ENCODE results near the gene MAD1L1.
"Not testable (repeated sequence)": the region's sequence is repeated elsewhere in the genome, so short reads cannot be mapped to it uniquely, and the experiment has no call there.

The MAD1L1 gene

GRCh38 chr7:1931951-1932270, 300.8 kb downstream of the MAD1L1 start:
- no peak overlapping the region for H3K4me2 ChIP-seq
- H3K27me3 ChIP-seq (ENCODE audit: insufficient read depth, low read depth), result no peaks in the 10 kb centered on the region
- no peaks in the 10 kb centered on the region for H3K36me3 ChIP-seq (ENCODE audit: insufficient read depth)
- H3K4me3 ChIP-seq (IDR thresholded peaks at IDR 0.05; ENCODE audit: insufficient read depth, low read depth, low read length), result no peak overlapping the region
- H3K4me1 ChIP-seq (ENCODE audit: low read depth, poor library complexity, severe bottlenecking), result no peaks in the 10 kb centered on the region
- H2AFZ ChIP-seq (ENCODE audit: low read depth), result no peak overlapping the region
- H3K27ac ChIP-seq, result no peak overlapping the region
- TF ChIP-seq CTCF (conservative IDR thresholded peaks at IDR 0.05; ENCODE audit: low read depth, low read length), result no peak
- H4K20me1 ChIP-seq (ENCODE audit: insufficient read depth), result no peaks in the 10 kb centered on the region
- H3K79me2 ChIP-seq (ENCODE audit: insufficient read depth, low read depth), result no peaks in the 10 kb centered on the region
- no peak overlapping the region for H3K9ac ChIP-seq

DNA sequence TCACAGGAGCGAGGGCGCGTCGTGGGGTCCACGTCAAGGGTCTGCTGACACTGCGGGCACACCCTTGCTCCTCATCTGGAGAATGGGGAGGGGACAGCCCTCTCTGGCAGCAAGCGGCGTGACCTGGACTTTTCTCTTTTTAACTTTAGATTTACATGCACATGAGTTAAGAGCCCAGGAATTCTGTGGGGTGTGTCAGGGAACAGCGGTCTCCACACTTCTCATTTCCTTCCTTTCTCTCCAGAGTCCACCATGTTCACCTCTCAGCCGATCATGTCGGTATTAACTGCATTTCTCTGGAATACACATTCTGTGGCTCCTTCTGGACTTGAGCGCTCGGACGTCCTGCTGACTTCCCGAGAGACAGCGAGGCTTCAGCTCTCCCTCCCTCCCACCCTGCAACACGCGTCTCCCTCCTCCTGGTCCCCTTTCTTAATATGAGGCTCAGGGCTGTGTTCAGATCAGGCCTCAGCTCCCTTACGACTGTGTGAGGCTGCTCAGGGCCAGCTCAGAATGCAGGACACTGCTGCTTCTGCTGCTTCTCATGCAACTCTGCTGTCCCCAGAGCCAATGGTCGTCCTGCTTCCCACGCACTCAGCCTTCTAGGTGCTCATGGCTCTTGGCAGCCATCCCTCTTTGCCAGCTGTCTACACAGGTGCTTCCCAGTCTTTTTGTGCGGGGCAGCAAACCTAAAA, 301.3 kb downstream of the MAD1L1 start:
- Histone ChIP-seq H2AFZ (ENCODE audit: low read depth) (no peak overlapping the region), H4K20me1 (ENCODE audit: insufficient read depth) (no peaks in the 10 kb centered on the region), H3K36me3 (ENCODE audit: insufficient read depth) (no peaks in the 10 kb centered on the region)

DNA sequence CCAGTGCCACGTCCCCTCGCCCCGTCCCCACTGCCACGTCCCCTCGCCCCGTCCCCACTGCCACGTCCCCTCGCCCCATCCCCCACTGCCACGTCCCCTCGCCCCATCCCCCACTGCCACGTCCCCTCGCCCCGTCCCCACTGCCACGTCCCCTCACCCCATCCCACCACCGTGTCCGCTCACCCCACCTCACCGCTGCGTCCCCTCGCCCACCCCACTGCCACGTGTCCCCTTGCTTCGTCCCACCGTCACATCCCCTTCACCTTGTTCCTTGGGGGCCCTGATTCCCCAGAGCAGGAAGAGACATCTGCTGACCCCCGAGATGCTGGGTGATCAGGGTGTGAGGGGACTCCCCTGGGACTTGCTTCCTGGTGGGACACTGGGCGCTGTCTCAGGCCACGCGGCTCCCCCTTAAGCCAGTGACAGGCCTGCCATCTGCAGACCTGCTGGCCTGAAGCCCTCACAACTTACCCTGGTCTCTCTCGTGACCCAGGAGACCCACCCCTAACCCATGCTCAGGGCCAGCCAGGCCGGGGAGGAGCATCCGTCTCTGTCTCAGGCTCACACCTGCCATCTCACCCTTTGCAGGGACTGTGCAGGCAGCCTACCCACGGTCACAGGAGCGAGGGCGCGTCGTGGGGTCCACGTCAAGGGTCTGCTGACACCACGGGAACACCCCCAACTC, 302.2 kb downstream of the MAD1L1 start:
- Histone ChIP-seq H4K20me1 (ENCODE audit: insufficient read depth) (no peaks in the 10 kb centered on the region), H3K4me2 (no peak overlapping the region), H3K4me3 (IDR thresholded peaks at IDR 0.05; ENCODE audit: insufficient read depth, low read depth, low read length) (no peak overlapping the region), H2AFZ (ENCODE audit: low read depth) (no peak overlapping the region), H3K79me2 (ENCODE audit: insufficient read depth, low read depth) (no peaks in the 10 kb centered on the region), H3K4me1 (ENCODE audit: low read depth, poor library complexity, severe bottlenecking) (no peaks in the 10 kb centered on the region), H3K9ac (no peak overlapping the region), H3K27ac (no peak overlapping the region), H3K36me3 (ENCODE audit: insufficient read depth) (no peaks in the 10 kb centered on the region), H3K27me3 (ENCODE audit: insufficient read depth, low read depth) (no peaks in the 10 kb centered on the region)
- TF ChIP-seq CTCF (conservative IDR thresholded peaks at IDR 0.05; ENCODE audit: low read depth, low read length), result no peak

More for the DNA sequence above, 301.3 kb downstream of the MAD1L1 start:
- no peaks in the 10 kb centered on the region for H3K79me2 ChIP-seq (ENCODE audit: insufficient read depth, low read depth)
- H3K4me1 ChIP-seq (ENCODE audit: low read depth, poor library complexity, severe bottlenecking), result no peaks in the 10 kb centered on the region
- no peak overlapping the region for H3K4me3 ChIP-seq (IDR thresholded peaks at IDR 0.05; ENCODE audit: insufficient read depth, low read depth, low read length)
- H3K4me2 ChIP-seq, result no peak overlapping the region
- no peak overlapping the region for H3K9ac ChIP-seq
- no peak for TF ChIP-seq CTCF (conservative IDR thresholded peaks at IDR 0.05; ENCODE audit: low read depth, low read length)
- no peaks in the 10 kb centered on the region for H3K27me3 ChIP-seq (ENCODE audit: insufficient read depth, low read depth)
- no peak overlapping the region for H3K27ac ChIP-seq

DNA sequence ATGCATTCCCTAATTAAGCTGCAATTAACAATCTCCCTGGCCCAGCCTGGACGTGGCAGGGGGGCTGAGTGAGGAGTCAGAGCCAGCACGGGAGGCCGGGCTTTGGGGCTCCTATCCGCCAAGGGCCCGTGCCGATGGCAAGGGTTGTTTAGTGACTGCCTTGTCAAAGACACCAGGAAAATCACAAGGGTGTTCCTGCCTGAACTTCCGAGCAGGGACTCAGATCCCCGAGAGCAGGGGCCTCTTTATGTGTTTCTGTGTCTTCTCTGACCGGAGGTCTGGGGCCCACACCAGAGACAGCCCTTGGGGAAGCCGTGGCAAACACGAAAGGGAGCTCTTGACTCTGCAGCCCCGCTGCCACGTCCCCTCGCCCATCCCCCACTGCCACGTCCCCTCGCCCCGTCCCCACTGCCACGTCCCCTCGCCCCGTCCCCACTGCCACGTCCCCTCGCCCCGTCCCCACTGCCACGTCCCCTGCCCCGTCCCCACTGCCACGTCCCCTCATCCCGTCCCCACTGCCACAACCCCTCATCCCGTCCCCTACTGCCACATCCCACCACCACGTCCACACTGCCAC, 303.3 kb downstream of the MAD1L1 start:
- H3K27ac ChIP-seq; H4K20me1 ChIP-seq (ENCODE audit: insufficient read depth); H3K4me2 ChIP-seq; H3K79me2 ChIP-seq (ENCODE audit: insufficient read depth, low read depth); H3K36me3 ChIP-seq (ENCODE audit: insufficient read depth); H3K4me1 ChIP-seq (ENCODE audit: low read depth, poor library complexity, severe bottlenecking); H3K9ac ChIP-seq; H3K27me3 ChIP-seq (ENCODE audit: insufficient read depth, low read depth); H2AFZ ChIP-seq (ENCODE audit: low read depth); H3K4me3 ChIP-seq (IDR thresholded peaks at IDR 0.05; ENCODE audit: insufficient read depth, low read depth, low read length): not testable (repeated sequence)
